Activated gamma-delta T cell treated with Interleukin-2 at 50 U/mL for 16 hours (primary cell): ENCODE measurements around the gene SIM2.

ENCODE experiments used
- DNase-seq: peaks from one replicate; pipeline ENCODE4 v3.0.0-alpha.2; 2020

Gene SIM2

DNA sequence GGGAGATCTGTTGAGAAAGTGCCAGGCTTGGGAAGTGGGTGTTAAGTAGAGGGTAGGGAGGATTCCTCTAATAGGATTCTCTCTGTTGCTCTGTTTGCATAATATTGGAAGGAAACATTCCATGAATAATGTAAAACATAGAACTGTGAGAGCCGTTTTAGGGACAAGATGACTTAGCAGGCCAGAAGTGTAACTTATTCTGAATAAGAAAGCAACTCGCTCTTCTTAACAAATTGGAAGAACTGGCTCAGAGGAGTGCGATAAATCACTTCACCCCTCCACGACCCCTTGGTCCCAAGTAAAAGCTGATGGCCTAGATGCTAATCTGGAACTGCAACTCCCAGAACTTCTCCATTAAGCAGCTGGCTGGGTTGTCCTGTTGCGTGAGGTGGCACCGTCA is 19.1 kb downstream of the SIM2 start:
- DNase-seq = no peak

DNA sequence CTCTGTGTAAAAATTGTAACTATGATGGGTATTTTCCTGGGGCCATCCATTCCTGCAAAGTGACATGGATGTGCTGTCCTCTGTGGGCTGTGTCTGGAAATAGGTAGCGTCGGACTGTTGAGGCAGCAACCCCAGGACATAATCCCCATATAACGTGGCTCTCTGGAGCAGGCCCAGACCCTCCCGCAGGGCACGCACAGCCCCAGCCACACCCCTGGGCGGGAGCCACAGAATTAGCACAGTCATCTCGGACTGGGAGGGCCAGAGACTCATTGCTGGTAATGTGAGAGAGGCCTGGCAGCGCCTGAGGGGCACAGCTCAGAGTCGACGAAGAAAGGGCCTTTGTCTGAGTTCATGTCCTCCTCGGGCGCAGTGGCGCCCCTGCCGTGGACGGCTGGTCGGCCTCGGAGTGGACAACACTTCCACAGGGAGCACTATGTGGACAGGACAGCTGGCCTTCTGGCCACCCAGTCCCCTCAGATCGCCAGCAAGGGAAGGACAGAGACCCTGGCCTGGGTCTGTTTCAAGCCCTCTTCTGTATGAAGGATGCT is 20.1 kb downstream of the SIM2 start:
- DNase-seq = no peak

DNA sequence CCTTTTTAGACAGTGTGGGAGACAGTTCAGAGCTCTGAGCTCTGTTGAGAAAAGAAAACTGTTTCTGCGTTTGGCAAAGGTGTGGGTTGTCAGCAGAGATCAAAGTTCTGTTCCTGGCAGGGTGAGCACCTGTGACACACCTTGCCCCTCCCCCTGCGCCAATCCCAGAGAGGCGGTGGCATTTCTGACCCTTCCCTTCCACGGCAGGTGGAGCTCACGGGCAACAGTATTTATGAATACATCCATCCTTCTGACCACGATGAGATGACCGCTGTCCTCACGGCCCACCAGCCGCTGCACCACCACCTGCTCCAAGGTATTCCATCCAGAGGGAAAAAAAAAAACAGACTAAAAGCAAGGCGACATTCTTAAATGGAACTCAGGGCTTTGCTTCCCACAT is 20.7 kb downstream of the SIM2 start:
- DNase-seq = no peak

DNA sequence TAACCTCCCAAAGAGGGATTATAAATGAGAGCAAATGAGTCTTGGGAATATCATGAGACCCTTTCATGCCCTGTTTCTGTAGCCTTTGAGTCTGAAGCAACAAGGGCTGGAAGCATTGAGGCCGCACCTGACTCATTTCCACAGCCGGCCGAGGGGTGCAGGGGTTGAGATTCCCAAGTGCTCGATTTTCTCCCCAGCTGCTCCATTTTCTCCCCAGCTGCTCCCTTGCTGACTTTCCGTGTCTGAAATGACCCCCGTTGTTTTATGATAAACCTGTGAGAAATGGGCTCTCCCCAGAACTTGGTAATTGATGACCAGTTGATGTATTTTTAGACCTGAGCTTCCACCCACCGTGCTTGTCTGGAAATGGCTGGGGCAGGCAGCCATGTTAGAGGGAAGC is 22.9 kb downstream of the SIM2 start:
- no peak for DNase-seq

DNA sequence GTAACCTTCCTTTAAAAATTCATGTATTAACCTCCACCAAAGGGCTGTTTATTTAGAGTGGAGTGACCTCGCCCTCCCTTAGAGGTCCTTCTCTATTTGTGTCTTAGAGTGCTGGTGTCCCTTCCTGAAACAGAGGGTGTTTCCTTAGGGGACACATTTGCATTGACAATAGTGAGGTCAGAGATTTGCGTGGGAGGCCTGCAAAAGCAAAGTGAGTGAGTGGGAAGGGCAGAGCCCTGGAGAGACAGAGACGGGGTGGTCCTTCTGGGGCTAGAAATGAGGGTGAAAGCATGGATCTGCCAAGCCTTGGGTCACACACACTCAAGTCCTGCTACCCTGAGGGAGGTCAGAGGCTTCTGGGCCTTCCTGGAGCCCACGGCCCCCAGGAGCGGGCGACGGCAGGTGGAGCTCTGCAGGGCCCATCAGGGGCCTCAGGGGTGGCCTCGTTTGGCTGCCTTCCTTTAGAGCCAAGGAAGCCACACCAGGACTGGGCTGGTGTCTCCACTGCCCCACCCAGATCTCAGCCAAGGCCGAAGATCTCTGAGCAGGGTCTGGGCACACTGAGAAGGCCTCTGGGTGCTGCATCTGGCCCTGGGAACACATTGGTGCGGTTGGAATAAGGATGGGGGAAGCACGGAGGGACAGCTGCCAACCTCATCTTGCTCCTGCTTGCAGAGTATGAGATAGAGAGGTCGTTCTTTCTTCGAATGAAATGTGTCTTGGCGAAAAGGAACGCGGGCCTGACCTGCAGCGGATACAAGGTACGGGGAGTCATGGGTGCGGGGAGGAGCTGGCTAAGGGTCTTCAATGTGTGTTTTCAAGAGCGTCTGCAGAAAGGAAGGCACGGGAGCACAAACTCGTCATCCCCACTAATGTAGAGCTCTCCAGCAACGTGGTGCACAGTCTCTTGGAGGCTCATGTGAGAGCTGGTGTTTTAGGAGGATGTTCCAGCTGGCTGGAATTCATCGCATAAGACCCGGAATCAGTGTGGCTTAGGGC is 23.8 kb downstream of the SIM2 start:
- DNase-seq = no peak

DNA sequence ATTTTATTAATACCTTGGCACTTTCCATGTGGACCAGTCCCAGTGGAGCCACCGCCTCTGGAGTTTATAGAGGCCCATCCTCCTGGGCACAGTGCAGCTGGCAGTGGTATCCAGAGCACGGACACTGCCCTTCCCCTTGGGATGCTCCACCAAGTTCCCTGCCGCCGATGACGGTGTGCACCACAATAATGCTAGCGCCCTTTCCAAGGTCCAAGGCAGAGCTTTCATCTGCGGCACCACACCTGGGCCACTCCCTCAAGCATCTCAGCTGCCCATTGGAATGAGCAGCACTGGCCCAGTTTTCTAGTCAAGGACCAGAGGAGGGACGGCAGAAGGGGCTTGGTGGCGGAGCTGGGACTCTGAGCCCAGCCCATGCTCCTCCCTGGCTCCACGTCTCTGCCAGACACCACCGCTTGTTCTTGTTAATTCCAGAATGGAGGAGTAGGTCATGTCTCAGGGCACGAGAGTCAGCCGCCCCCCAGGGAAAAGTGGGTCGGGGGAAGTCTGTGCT is 24.5 kb downstream of the SIM2 start:
- no peak for DNase-seq

DNA sequence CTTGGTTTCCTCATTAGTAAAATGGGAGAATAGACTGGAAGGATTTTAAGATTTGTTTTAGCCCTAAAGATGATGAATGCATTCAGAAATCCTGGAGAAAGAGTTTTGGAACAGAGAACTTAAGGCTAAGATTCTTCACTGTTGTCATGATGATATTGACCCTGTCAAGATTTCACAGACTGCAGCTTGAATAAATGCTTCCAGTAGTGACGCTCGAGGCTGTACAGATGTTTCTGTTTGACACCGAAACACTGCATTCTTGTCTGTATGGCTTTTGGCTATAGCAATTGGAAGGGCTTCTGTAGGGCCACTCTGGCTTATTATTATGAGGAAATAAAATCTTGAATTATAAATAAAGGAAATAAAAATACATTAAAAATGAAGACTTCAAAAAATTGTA is 25.7 kb downstream of the SIM2 start:
- no peak for DNase-seq

DNA sequence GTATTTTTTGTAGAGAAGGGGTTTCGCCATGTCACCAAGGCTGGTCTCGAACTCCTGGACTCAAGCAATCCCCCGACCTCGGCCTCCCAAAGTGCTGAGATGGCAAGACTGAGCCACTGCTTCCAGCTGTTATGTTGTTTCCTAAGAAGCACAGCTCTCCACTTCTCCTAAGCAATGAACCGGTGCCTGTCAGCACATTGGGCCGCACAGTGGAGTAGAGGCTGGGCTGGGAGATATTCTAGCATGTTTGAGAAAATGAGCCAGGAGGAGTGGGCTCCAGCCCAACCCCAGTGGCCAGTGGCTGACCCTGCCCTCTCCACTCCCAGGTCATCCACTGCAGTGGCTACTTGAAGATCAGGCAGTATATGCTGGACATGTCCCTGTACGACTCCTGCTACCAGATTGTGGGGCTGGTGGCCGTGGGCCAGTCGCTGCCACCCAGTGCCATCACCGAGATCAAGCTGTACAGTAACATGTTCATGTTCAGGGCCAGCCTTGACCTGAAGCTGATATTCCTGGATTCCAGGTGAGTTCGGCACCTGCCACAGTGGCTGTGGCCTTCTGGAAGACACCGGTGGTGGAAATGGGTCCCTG is 27.0 kb downstream of the SIM2 start:
- DNase-seq = no peak

DNA sequence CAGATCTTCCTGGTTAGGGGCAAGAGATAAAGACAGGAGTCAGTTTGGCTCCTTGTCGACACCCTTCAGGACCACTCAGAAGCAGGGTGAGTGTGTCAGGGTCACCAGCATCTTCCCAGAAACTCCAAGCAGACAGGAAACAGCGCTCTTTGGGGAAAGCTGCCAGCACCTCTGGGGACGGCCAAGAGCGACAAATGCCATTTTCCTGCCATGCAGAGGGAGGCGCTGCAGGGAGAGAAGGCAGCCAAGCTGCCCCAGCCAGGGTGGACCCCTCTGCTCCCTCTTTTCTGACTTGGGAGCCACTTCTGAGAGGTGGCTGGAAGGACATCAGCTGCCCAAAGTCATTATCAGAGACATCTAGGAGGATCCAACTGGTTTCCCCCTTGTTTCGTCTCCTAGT is 29.0 kb downstream of the SIM2 start:
- no peak for DNase-seq

DNA sequence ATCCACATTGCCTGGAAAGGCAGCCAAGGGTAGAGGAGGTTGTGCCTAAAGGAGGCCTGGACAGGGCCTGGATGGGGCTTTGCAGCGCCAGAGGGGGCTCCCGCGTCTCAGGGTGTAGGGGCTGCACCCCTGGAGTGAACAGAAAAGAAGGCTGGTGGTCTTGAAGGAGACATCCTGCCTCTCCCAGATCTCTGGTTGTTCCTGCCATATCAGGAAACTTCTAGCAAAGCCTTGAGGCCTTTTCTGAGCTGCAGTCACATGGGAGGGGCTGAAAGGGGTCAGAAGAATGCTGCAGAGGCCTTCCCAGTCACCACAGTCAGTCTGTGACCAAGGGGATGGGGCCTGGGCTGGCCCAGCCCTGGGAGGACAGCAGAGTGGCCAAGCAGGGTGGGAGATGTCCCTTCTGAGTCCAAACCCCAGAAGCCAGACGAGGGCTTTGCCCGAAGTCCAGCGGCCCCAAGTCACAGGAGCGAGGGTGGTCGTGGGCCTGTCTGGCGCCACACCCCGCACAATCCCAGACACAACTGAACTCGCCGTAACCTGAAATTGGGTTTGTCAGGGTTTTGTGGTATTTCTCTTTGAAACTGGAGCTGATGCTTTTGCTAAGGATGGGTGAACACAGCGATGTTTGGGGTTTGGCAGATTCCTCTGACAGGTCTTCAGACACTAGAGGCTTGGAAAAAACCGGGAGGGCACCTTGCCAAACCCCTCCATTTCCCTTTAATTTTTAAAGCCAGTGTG is 29.6 kb downstream of the SIM2 start:
- DNase-seq = no peak

DNA sequence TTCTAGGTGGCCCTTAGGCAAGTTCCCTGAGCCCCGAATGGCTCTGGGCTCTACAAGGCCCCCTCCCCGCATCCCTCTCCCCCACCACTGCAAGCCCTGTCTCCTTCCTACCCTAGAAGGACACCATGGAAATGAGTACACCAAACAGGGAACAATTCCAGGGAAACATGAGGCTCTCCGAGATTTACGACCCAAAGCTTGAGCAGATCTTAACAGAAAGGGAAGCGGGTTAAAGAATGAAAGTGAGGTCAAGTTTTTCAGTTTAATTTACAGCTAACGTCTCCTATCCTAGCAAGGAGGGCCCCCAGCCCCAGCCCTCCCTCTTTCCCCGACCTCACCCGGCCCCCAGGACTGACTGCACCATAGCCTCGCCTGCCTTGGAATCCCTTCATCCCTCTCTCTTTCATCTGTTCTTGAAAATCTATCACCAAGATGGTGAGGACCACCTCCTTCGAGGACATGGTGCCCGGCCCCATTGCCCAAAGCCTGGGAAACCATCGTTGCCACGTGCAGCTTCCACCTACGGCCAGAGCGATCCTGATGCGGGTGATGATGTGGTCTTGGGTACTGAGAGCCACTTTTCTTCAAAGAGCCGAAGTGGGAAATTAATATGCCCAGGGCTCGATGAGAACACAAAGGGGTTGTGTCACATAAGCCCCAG is 30.5 kb downstream of the SIM2 start:
- no peak for DNase-seq

DNA sequence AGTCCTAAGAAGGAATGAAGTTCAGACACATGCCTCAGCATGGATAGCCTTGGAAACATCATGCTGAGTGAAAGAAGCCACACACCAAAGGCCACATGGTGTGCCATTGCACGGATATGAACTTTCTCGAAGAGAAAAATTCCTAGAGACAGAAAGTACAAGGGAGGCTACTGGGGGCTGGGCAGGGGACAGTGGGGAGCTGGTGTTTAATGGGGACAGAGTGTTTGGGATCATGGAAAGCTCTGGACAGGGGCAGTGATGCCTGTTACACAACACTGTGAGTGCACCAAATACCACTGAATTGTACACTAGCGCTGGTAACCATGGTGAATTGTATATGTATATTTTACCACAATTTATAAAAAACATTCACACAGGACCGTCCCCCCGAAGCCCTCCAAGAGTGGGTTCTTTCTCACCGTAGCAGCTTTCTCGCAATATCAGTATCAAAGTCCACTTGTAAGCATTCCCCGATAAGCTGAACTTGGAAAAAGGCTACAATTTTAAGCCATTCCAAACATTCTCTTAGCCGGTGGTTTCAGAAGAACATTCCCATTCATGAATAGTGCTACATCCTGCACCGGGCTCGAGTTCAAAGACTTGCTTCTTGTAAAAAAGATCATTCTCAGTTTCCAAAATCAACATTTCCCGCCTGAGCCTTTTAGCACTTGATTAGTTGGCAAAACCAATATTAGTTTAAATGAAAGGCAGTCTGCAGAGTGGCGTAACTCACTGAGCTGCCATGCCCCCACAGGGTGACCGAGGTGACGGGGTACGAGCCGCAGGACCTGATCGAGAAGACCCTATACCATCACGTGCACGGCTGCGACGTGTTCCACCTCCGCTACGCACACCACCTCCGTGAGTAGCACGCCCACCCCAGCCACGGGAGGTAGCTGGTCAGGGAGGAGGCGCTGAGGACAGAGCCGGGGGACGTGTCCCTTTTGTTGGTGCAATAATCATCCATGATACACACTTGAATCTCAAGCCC is 31.7 kb downstream of the SIM2 start:
- DNase-seq = no peak

DNA sequence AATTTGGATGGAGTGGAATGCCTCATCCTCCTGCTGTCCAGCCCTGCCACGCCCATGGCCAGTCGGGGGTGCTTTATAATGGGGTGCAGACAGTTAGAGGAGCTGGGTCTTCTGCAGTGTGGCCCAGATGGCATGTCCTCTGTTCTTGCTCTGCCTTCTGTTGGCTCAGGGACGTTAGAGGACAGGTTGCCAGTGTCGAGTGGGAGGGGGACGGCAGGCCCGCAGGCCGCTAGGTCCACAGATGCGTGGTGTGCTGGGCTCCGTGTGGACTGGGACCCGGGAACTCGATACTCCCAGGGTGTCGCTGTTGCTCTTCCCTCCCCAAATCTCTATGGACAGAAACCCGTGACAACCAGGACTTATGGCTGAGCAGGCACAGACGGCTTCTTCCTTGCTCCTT is 33.3 kb downstream of the SIM2 start:
- no peak for DNase-seq

DNA sequence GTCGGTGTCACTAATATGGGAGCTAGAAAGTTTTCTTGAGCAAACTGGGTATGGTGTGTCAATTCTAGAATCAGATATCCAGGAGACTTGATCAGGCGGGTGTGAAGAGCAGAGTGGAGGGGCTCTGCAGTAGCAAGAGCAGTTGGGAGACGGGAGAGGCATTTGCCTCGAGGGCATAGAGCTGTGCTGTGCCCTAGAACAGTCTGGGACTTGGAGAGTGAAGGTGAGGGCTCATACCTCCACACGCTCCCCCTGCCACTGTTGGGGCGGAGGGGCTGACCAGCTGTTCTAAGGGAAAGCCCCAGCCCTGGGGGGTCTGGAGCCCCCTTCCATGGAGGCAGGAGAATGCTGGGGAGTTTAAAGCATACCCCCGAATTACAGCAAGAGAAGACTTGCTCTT is 33.8 kb downstream of the SIM2 start:
- DNase-seq = no peak

DNA sequence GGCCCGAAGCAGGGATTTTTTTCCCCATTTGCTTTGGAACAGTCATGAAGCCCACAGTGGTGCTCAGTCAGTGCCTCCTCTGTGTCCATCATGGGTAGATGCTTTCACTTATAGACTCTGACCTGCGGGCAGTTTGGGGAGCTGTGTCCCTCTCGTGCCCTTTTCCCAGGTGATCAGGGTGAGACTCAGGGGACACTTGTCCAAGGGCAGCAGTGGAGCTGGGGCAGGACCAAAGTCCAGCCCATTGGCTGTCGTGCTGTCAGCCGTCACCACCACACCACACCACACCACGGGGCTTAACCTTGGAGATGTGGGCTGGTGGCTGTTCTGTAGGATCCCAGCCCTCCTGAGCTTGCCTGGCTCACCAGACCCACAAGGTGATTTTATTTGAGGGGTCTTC is 34.9 kb downstream of the SIM2 start:
- DNase-seq = no peak

DNA sequence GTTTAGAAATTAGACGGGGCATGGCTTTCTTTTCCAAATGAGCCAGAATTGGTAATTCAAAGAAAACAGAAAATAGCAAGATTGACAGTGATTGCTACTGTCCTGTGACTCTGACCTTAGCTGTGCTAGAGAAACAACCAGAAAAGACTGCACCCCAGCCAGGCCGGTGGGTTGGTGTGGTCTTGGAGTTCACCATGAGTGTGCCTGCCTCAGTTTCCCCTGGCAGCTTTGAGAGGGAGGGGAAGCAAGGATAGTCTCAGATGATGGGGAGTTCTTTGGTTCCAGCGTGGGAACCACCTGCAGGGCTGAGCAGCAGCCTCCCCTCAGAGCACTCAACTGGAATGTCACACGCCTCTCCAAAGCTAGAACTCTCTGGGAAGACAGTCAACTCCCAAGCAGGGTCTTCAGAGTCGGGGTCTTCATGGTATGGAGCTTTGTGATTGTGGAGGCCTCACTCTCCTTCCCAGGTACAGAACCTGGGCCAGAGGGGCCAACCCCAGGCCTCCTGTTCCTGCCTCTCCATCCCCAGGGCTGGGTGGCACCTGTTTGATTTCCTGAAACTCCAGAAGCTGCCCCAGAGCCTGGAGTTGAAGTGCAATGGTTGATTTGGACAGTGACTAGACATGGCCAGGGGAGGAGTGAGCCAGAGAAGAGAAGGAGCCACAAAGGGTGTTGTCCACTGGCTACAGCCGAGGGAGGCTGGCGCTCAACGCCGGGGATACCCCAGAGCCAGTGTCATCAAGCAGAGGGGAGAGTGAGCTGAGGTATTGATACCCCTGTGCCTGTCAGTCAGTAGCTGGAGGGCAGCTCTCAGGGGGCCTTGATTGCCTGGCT is 35.7 kb downstream of the SIM2 start:
- DNase-seq = no peak

DNA sequence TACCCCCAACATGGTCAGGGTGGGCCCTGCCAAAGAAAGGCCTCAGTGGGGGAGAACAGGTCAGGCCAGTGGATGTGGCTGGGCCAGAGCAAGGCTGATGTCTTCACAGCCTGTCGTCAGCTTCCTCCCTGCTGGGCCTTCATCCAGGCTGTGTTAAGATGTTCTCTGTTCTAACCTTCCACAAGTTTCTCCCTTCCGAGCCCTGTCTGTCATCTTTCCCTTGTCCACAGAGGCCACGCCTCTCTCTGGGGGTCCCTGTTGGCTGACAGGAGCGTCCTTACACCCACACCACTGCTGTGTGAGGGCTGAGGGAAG is 36.2 kb downstream of the SIM2 start:
- DNase-seq = no peak

DNA sequence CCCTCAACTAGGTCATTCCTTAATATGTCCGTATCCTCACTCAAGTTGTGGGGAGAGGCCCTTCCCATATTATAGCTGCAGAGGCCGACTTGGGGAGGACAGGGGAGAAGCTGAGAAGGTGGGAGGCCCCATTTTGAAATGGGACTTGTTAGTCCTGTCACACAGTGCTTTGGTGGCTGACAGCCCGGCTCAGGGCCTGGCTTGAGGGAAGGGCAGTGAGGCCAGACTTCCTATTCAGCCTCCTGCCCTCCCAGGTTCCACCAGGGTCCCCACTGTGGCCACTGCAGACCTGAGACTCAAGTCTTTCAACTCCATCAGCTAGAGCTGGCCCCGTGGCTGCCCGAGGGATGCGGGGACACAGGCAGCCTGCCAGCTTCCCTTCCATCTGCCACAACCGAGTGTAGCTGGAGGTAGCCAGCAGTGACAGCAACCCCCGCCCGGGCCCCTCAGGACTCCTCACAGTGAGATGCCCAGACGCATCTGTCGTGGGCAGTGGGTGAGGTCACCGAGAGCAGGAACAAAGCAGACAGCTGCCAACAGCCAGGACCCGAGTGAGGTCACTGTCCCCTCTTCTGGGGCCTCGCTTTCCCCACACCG is 36.9 kb downstream of the SIM2 start:
- DNase-seq = no peak

DNA sequence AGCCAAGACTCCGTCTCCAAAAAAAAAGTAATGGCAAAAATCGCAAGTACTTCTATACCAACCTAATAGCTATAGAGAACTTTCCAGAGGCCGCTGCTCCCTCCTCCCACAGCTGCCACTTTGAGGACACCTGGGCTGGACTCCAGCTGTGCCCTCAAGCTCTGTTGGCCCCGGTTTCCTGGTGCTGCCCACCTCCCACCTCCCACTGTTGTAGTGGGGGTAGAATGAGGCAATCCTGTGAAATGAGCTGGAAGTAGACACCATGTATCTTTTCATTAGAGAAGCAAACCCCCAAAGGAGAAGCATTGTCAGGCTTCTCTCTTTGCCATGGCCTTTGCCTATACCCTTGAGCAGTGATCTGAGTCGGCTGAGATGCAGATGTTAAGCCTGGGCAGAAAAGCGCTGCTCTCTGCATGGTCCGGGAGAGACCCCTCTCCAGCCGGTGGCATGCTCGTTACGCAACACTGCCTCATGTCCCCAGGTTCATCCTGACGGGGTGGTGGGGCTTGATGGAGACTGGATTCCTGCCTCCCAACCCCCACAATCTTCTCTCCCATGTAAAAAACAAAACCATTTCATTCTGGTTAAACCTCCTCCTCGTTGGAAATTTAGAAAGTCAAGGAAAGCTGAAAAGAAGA is 39.7 kb downstream of the SIM2 start:
- DNase-seq = no peak

DNA sequence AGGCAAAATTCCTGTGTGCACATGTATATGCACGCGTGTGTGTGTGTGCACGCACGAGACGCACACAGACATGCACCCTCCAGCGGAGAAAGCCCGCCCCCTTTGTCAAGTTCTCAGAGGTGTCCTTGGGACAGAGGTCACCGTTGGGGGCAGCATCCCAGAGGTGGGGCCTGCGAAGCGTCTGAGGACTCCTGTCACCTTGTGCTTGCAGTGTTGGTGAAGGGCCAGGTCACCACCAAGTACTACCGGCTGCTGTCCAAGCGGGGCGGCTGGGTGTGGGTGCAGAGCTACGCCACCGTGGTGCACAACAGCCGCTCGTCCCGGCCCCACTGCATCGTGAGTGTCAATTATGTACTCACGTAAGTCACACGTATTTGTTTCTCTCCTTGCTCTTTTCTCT is 42.6 kb downstream of the SIM2 start:
- no peak for DNase-seq
